ENCODE data around the gene USP20.

USP20 gene

GRCh38 chr9:129823935-129824601 lies 11.2 kb upstream of the USP20 start, which contains the start of gene TOR1A:
TSS of gene TOR1A (minus strand) at chr9:129824136. CDS start at chr9:129824085, 51 bp downstream.
- peak; percentile 94 for DNase-seq

DNA sequence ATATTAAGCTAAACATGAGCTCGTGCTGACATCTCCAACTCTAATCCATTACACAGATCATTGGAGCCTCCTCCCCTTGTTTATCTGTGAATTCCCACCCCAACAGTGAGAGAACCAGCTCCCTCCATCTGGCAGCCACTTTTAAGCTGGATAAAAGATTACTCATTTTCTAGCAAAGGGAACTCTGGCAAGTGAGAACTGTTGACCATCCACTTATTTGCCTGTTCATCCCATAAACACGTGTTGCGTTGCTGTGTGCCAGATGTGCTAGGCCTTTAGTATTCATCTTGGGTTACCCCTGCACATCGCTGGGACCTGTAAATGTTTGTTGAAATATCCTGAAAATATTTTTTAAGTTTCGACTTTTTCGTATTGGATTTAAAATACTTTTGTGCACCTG lies 8.9 kb upstream of the USP20 start:
- DNase-seq = no peak

DNA sequence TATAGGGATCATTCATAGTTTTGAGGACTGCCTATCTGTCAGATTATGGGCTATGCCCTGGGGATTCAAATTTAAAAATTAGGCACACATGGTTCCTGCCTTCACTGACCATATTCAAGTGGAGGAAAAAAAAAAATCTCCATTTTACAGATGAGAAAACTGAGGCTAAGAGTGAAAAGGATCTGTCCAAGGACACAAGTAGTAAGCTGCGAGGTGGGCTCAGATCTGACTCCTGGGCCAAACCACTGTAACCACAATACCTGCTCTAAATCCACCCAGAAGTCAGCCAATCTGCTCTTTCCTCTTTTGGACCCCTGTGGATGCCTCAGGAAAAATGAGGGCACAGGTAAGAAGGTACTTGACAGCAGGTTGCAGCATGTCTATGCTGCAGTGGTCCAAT lies 8.5 kb upstream of the USP20 start:
- DNase-seq = no peak

DNA sequence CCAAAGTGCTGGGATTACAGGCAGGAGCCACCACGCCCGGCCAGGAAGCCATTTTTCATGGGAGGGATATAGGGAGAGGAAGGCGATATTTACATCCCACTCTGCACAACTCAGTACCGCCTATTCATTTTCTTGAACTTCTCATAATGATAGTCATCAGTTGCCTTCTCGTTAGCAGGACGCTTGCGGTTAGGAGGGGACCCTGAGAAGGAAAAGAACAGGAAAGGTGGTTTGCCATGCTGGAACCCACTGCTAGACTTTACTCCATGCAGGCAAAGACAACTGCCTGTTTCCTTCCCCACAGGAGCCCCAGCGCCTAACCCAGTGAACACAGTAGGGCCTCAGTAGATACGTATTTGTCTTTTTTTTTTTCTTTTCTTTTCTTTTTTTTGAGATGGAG lies 7.2 kb upstream of the USP20 start:
- no peak for DNase-seq

DNA sequence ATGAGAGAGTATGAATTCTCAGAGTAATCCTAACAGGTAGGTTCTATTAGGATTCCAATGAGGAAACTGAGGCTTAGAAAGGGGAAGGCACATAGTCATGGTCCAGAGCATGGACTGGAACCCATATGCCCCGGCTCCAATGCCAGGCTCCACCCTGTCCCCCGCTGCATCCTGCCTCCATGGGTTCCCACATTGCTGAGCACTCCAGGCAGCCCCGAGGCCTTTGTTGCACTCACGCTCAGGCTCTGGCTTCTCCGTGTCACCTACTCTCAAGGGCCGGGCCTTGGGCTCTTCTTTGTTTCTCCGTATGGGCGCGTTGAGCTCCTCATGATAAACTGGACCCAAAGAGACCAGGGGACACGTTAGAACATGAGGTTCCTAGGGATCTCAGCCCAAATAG lies 6.3 kb upstream of the USP20 start:
- DNase-seq = no peak

DNA sequence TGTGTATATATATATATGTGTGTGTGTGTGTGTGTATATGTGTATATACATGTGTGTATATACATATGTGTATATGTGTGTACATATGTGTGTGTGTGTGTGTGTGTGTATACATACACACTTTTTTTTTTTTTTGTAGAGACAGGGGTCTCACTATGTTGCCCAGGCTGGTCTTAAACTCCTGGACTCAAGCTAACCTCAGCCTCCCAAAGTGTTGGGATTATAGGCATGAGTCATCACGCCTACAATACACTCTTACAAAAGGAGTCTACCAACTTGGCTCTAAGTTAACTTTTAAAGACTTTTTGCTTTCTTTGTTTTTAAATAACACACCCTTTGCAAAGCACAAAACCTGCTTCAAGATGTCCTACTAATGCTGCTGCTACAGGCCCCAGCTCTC lies 2.3 kb upstream of the USP20 start:
- no peak for DNase-seq

- DNase-seq = peak; percentile 50
These were observed 650 bp upstream of the USP20 start for GRCh38 chr9:129834489-129835127.

GRCh38 chr9:129835860-129836223 lies 584 bp downstream of the USP20 start:
- DNase-seq = no peak

GRCh38 chr9:129836311-129837007 lies 1.2 kb downstream of the USP20 start:
- peak; percentile 55 for DNase-seq

- DNase-seq = peak; percentile 51
These were observed 3.5 kb downstream of the USP20 start for GRCh38 chr9:129838707-129839259.

DNA sequence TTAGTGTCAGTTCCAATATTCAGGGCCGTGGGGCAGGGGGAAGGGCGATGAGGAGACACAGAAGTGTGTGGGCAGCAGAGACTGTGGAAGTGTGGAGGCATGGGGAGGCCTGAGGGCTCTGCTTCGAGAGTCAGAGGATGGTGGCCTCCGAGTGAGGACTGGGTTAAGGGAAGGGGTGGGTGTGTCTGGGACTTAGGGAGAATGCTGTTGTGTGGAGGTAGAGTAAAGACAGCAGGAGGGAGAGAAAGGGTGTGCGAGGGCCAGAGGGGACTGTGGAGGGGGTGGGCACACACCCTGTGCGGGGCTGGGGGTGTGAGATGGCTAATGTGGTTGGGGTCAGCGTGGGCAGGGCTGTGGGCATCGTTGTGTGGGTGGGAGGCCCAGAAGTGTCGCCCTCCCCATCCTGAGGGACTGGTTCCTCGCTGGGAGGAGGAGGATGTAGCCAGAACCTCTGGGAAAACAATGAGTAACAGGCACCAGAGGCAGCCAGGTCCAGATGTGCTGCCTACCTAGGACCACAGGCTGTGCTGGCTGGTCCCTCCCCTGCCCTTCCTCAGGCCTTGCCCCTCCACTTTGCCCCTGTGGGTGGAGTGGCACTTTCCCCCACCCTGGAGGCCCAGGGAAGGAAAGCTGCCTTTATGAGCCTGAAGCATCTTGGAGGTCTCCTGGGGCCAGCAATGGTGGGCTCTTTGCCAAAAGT lies 4.2 kb downstream of the USP20 start:
- no peak for DNase-seq

DNA sequence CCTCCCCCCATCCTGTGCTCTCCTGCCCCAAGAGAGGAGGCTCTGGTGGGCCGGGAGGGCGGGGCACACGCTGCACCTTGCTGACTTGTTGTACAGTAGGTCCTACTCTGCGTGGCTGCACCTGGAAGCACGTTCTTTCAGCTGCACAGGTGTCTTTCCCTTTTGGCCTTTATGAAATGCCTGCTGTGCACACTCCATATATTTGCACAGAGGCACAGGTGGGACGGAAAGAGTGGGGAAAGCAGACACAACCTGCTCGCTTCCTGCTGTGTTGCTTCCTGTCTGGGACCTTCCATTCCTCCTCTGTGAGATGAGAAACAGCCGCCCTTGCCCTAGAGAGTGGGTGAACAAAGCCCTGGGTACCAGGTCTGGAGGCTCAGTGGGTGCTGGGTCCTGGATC lies 4.8 kb downstream of the USP20 start:
- no peak for DNase-seq

DNA sequence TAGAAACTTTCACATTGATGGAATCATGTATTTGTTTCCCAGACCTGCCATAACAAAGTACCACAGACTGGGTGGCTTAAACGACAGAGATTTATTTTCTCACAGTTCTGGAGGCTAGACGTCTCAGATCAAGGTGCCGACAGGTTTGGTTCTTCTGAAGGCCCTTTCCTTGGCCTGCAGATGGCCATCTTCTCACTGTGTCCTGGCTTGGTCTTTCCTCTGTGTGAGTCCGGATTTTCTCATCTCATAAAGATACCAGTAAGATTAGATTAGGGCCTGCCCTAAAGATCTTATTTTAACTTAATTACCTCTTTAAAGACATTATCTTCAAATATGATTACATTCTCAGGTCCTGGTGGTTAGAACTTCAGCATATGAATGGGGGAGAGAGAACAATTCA lies 5.8 kb downstream of the USP20 start:
- DNase-seq = no peak

- no peak for DNase-seq
These were observed 10.1 kb downstream of the USP20 start for GRCh38 chr9:129845373-129845772.

DNA sequence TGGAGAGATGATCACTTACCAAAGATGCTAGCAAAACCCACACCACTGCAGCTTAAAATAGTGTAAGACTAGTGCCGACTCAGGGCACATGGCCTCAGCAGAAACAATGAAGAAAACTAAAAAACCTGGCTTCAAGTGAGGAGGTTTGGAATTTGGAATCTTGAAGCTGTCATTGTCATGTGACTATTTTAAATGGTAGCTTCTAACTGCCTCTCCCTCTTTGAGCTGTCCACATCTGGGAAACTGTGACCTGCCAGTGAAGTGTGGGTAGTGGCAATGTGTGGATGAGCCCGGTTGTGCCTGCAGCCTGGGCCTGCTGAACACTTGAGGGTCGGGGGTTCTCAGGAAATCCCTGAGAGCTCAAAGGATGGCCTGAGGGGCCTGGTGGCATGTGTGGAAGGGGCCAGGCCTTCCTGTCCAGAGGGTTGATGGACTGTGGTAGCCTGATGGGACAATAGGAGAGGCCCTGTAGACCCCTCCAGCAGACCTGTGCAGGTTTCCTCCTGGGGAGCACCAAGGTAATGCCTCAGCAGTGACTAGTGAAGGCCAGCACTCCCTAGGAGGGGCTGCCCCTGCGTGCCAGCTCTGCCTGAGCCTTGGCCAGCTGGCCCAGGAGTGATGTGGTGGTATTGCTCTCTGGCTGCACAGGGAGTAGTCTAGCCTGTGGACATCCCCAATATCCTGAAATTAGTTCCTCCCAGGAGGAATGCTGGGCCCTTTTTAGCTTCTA lies 13.6 kb downstream of the USP20 start:
- DNase-seq = no peak

DNA sequence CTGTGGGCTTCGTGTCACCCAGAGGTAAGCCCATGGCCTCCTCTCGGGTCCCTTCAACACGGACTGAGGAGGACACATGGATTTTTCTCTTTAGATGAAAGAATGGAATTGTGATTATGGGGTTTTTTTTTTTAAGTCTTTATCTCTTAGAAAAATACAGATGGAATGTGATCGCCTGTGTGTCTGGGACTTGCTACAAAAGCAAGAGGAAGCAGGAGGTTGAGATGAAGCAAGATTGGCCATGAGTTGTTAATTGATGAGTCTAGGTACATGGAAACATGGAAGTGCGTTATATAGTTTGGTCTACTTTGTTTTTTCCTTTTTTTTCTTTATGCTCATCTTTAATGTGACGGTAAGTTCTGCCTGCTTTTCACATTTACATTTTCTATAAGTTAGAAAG lies 14.6 kb downstream of the USP20 start:
- no peak for DNase-seq

DNA sequence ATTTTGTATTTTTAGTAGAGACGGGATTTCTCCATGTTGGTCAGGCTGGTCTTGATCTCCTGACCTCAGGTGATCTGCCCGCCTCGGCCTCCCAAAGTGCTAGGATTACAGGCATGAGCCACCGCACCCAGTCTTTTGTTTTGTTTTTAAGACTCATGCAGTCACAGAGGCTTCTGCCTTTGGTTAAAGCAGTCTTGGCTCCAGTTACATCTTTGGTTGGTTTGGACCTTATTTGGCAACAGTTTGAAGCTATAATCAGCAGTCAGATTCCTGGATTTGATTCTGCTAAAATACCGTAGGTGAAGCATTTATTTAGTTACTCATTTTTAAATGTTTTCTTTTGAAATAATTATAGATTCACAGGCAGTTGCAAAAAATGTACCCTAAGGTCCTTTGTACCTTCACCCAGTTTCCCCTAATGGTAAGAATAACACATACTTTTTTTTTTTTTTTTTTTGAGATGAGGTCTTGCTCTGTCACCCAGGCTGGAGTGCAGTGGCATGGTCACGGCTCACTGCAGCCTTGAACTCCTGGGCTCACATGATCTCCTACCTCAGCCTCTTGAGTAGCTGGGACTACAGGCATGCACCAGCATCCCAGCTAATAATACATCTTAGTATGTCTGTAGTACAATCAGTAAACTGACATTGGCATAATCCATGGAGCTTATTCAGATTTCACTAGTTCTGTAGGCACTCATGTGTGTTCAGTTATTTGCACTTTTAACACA lies 15.7 kb downstream of the USP20 start:
- DNase-seq = no peak

DNA sequence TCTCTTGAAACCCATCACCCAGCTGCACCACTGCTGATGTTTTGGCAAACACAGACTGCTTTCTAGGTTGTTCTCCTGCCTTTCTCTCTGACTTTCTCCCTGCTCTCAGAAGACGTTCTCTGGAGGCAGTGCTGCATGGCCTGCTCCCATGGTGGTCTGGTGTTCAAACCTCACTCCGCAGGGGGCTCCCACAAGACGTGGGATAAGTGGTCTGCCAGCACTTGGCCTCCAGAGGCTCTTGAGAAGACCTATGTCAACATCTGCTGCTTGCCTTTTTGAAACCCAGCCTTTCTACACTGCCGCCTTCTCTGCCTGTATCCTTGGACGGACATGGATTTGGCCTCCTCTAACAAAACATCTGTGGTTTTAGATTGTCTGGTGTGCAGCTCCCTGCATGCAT lies 16.6 kb downstream of the USP20 start:
- DNase-seq = no peak

DNA sequence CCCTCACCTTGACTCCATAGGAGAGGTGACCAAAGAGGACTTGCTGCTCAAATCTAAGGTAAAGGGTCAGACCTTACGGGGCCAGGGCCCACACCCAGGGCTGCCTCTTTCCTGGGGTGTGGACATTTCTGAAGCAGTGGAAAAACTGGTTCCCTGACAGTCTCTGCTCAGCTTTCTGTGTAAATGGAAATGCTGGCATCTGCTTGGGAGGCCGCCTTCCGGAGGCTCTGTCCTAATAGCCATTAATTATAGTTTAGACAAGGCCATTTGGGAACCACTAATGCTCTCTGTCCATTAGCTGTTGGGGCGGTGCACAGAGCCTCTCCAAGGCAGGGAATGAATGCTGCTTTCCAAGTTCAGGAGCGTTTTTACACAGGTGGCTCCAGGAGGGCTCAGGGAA lies 17.3 kb downstream of the USP20 start:
- no peak for DNase-seq

- DNase-seq = no peak
These were observed 18.4 kb downstream of the USP20 start for GRCh38 chr9:129853614-129854013.

- no peak for DNase-seq
These were observed 19.4 kb downstream of the USP20 start for GRCh38 chr9:129854588-129855110.

- no peak for DNase-seq
These were observed 21.9 kb downstream of the USP20 start for GRCh38 chr9:129857207-129857606.
